Measurements from ENCODE around the gene HAPLN1.
"Not testable (repeated sequence)": the region's sequence is repeated elsewhere in the genome, so short reads cannot be mapped to it uniquely, and the experiment has no call there.

The HAPLN1 gene

DNA sequence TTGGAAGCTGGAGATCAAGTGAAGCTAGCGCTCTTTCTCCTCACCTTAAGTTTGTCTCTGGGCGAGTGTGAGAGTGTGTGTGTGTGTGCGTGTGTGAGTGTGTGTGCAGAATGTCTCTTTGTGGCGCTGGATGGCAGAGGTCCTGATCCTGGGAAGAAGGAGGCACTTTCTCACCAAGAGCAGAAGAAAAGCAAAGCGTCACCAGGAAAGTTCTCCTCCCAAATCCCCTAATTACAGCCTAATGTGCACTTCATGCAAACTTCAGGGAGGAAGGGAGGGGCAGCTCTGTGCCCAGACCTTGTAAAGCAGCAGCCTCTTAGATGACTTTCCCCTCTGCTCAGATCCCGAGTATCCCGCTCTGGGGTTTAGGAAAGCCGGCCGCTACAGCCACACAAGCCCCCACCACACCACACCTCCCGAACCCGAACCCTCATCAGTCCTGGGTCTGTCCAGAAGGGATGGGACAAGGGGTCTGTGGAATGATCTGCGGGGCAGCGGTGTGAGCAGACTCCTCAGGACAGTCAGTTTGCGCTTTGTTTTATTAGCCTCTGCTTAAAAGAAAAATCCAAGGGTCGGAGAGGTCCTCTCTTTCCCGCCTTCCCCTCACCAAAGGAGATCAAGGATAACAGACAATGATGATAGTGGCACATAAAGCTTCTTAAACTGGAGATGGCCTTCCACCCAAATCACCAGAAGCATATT is at the start of gene HAPLN1:
Gene HAPLN1 (minus strand): TSS at position 20 of the 702 bp plus-strand sequence. CDS start 47,332 bp downstream, outside the sequence.
- DNase-seq = no peak

DNA sequence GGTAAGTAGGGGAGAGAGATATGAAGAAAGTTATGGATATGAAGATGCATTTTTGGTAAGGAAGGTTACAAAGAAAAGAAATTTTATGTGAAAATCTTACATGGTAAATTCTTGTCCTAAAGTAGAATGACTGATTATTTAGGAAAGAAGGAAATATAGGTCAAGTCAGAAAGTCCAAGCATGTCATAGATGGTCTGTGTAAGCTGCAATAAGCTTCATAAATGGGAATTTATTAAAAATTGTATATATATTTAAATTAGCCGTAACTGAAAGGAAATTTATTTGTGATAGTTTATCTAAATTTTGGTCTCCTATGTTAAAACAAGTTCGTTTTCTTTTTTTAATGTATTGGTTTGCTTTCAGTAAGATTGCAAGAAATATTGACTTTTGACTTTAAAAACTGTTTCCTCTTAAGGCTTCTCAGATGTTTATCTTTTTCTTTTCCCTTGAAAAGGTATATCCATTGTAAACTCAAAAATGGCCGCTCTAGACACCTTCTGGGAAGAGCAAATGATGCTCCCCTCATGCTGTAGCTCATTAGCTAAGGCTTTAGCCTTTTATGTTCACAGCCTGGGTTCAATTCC is 46.8 kb upstream of the HAPLN1 start:
- no peak for DNase-seq

DNA sequence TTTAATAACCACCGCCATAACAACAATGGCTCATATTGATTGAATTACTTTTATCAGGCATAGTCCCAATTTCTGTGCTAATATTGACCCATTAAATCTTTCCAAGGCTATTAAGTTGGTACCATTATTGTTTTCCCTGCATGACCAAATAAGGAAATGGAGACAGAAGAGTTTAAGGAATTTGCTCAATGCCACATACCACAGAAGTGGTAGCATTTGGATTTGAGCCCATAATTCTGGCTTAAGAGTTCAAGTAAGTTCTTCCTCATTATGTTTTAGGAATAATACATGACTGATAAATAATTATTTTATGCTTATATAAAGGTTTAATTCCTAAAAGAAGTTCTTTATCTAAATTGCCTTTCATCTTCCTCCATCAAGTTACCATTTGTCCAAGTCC is 43.4 kb upstream of the HAPLN1 start:
- DNase-seq = no peak

DNA sequence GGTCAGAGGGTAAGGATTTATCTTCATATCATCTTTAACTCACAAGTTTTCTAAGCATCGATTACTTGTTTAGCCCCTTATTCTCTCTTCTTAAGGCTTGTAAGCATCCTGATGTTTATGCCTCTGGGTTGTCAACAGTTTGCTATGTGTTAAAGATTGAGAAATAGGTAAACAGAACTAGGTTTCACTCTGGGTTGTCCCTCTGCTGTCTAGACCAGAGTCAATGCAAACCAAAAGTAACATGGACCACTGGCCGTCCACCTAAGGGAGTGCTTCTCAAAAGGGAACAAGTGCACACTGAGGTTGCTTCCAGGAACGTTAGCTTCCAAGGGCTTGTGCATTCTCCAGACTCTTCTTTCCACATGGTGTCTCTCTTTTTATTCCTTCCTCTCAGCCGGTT is 39.9 kb upstream of the HAPLN1 start:
- DNase-seq = no peak

GRCh38 chr5:83752700-83753099 is 32.0 kb upstream of the HAPLN1 start:
- DNase-seq = no peak

DNA sequence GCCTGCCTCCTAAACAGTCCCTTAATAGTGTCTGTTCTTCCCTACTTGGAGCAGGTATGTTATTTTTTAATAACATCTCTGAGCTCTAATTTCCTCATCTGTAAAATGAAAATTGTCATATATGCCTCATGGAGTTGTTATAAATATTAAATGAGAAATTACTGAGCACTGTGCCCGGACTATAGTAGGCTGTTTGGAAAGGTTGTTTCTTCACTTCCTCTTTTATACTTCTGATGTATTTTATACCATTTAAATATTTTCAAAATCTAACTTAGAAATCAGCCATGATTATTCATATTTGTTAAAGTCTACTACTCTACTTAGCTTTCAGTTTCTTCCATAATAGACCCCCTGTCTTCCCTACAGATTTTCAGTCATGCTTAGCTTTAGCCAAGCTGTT is 30.5 kb upstream of the HAPLN1 start:
- DNase-seq = no peak

- DNase-seq = no peak
Measured at GRCh38 chr5:83750749-83751148, 30.1 kb upstream of the HAPLN1 start.

GRCh38 chr5:83745816-83746215 is 25.2 kb upstream of the HAPLN1 start:
- no peak for DNase-seq

- no peak for DNase-seq
Measured at GRCh38 chr5:83744821-83745220, 24.2 kb upstream of the HAPLN1 start.

GRCh38 chr5:83742089-83742488 is 21.4 kb upstream of the HAPLN1 start:
- no peak for DNase-seq

DNA sequence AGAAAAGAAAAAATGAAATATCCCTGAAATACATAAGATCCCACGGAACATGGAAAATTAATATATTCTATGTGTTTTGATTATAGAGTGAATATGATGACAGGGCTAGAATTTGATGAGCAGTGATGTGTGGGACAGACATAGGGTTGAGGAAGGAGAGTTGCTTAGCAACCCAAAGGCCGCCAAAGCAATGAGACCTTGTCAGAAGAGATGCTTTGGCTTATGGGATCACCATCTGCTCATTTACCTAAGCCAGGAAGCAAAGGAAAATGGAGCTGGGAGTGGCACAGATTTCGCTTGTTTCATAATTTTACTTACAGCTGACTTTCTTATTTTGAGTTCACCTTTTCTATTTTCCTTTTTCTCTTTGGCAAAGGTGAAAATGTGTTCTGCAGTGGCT is 20.9 kb upstream of the HAPLN1 start:
- peak; percentile 36 for DNase-seq

DNA sequence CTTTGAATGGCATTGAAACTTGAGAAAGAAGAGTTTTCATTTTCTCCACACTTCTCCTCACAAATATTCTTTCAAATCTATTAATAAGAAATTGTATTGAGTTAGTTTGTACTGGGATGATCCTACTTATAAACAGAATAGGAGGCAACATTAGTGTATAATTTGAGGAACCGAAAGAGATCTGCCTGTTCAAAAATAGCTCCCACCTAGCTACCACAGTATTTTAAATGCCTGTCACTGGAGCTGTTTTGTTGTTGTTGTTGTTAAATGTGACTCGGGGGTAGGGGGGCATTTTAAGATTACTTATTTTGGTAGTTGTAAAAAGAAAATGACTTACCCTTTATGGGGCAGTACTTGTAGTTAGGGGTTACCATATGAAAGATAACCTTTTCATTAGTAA is 20.1 kb upstream of the HAPLN1 start:
- DNase-seq = no peak

DNA sequence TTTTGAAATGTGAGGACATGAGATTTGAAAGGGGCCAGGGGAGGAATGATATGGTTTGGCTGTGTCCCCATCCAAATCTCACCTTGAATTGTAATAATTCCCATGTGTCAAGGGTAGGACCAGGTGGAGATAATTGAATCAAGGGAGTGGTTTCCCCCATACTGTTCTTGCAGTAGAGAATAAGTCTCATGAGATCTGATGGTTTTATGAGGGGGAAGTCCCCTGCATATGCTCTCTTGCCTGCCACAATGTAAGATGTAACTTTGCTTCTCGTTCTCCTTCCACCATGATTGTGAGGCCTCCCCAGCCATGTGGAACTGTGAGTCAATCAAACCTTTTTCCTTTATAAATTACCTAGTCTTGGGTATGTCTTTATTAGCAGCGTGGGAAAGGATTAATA is 15.5 kb upstream of the HAPLN1 start:
- DNase-seq = not testable (repeated sequence)

- DNase-seq = not testable (repeated sequence)
Measured at GRCh38 chr5:83735058-83735457, 14.4 kb upstream of the HAPLN1 start.

DNA sequence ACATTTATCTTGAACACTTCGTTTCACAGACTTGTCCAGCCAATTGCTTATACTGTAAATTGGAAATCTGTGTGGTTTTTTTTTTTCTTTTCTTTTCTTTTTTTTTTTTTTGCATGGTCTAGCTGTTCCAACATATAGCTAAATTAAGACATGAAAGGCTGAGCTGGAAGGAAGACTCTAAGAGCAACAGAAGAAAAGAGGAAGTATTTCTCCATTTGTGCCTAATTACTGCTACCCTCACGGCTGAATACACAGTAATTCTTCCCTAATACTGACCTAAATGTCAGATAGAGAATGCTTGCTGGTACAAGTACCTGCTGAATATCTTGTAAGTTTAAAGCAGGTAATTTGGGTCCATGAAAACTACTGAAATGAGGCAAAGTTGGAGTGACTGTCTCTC is 11.0 kb upstream of the HAPLN1 start:
- no peak for DNase-seq

DNA sequence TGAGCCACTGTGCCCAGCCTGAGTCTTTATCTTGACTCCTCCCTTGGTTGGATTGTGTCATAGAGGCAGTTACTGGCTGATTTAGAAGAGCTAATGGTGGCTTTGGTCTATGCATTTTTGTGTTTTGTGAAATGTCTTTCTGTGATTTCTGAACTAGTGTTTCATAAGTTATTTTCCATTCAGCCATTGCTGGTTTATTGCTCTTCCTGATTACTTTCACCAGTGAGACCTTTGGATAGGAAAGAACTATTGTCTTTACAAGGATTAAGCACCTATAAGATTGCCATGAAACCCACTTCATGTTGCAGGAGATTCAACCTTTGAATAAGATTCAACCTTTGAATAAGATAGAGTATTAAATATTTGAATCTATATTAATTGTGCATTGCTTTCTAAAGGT is 8.7 kb upstream of the HAPLN1 start:
- DNase-seq = no peak

DNA sequence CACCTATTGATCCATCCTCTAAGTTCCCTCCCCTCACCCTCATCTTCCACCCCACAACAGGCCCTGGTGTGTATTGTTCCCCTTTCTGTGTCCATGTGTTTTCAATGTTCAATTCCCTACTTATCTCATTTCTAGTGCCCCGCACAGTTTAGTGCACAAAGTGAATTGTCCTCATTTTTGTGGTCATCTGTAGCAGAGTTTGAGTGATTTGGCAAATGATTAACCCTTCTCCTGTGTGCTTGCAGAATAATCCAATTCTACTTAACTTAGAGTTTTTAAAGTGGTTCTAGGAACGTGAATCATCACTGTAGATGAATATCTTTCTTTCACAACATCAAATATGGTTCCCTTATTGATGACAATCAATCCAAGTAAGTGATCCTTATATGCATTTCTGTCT is 6.3 kb upstream of the HAPLN1 start:
- no peak for DNase-seq

DNA sequence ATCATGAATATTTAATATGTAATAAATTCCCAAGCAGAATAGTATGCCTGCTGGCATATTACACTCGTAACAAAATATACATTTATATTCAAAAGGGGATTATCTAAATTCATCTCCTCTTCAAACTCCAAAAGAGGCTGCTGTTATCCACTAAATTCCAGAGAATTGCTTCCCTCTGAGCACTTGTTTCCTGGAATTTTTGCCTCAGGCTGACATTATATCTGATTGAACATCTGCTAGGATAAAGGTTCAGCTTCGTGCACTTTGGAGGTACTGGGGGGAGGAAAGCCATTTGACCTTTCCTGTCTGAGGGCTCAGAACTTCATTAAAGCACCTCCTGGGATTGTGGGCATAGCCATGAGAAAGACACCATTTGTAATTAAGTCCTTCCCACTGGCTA is 4.3 kb upstream of the HAPLN1 start:
- no peak for DNase-seq

DNA sequence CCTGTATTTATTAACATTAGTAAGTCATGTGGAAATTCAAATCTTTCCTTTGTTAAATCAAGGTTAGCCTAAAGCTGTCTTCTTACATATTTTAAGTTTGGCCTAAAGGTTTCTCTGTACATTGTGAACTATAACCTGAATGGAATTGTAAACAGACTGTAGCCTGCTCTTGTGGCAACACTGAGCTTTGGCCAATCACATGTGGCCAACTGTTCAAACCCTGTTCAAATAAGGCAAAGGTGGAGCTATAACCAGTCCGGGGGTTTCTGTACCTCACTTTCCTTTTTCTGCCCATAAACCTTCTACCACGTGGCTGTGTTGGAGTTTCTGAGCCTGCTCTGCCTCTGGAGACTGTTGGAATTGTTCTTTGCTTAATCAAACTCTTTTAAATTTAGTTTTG is 3.3 kb upstream of the HAPLN1 start:
- DNase-seq = no peak

- no peak for DNase-seq
Measured at GRCh38 chr5:83723031-83723430, 2.4 kb upstream of the HAPLN1 start.

GRCh38 chr5:83721953-83722901 is 1.6 kb upstream of the HAPLN1 start:
- DNase-seq = peak; percentile 19

GRCh38 chr5:83718936-83719495 is 1.6 kb downstream of the HAPLN1 start:
- no peak for DNase-seq

DNA sequence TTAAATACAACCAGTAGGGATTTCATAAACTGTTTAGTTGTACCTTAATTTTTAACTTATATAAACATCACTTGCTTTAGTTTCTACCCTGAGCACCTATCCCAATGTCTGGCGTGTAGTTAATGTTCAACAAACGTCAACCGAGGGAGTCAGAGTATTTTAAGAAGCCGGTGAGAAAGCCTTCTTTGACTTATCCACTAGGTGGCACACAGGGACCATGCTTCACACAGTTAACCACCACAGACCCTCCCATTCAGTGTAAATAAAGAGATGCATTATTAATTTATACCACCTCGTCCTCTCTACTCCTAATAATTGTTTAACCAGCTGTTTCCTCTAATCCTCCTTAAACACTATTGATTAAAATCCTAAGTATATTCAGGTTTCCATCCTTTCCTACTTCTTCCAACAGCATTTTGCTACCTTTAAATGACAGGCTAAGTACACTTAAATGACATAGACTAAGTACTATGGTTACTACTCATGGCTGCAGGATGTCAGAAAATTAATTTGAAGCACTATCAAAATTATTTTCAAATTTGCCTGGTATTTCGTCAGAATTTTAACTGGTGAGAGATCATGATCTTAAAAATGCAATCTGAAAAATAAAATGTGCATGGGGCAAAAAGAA is 2.3 kb downstream of the HAPLN1 start:
- peak; percentile 67 for DNase-seq
